ENCODE data around the gene IRF7.

IRF7 gene

DNA sequence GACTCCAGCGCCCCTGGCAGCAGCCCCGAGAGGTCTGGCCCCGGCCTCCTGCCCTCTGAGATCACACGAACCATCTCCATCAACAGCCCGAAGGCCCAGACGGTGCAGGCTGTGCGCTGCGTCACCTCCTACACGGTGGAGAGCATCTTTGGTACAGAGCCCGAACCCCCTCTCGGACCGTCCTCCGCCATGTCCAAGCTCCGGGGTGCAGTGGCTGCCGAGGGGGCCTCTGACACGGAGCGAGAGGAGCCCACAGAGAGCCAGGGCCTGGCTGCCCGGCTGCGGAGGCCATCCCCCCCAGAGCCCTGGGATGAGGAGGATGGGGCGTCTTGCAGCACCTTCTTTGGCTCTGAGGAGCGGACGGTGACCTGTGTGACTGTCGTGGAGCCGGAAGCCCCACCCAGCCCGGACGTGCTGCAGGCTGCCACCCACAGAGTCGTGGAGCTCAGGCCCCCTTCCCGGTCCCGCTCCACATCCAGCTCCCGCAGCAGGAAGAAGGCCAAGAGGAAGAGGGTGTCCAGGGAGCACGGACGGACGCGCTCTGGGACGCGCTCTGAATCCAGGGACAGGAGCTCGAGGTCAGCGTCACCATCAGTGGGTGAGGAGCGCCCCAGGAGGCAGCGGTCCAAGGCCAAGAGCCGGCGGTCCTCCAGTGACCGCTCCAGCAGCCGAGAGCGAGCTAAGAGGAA lies 7.6 kb downstream of the IRF7 start:
- DNase-seq (ENCODE audit: low spot score), result no peak

DNA sequence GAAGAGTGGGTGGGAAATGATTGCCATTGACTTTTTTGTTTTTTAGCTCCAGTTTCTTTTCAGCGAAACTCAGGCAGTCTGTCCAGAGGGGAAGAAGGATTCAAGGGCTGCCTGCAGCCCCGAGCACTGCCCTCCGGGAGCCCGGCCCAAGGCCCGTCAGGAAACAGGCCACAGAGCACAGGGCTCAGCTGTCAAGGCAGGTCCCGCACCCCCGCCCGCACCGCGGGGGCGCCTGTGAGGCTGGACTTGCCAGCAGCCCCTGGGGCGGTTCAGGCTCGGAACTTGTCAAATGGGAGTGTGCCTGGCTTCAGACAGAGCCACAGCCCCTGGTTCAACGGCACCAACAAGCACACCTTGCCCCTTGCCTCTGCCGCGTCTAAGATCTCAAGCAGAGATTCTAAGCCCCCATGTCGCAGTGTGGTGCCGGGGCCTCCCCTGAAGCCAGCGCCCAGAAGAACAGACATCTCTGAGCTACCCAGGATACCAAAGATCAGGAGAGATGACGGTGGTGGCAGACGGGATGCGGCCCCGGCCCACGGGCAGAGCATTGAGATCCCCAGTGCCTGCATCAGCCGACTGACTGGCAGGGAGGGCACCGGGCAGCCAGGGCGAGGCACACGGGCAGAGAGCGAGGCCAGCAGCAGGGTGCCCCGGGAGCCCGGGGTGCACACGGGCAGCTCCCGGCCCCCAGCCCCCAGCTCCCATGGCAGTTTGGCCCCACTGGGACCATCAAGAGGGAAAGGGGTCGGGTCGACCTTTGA lies 8.6 kb downstream of the IRF7 start:
- no peak for DNase-seq (ENCODE audit: low spot score)

DNA sequence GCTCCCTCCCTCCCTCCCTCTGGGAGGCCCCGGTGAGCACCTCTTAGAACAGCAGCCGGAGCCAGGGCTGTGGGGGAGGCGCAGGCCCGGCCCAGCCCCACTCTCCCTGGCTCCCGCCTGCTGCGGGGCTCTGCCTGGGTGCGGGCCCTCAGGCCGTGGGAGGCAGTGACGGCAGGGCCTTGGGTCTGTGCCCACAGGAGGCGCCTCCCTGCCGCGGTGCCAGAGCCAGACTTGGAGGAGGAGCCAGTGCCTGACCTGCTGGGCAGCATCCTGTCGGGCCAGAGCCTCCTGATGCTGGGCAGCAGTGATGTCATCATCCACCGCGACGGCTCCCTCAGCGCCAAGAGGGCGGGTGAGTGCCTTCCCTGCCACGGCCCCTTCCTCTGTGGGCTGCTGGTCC lies 9.5 kb downstream of the IRF7 start:
- DNase-seq (ENCODE audit: low spot score), result no peak

DNA sequence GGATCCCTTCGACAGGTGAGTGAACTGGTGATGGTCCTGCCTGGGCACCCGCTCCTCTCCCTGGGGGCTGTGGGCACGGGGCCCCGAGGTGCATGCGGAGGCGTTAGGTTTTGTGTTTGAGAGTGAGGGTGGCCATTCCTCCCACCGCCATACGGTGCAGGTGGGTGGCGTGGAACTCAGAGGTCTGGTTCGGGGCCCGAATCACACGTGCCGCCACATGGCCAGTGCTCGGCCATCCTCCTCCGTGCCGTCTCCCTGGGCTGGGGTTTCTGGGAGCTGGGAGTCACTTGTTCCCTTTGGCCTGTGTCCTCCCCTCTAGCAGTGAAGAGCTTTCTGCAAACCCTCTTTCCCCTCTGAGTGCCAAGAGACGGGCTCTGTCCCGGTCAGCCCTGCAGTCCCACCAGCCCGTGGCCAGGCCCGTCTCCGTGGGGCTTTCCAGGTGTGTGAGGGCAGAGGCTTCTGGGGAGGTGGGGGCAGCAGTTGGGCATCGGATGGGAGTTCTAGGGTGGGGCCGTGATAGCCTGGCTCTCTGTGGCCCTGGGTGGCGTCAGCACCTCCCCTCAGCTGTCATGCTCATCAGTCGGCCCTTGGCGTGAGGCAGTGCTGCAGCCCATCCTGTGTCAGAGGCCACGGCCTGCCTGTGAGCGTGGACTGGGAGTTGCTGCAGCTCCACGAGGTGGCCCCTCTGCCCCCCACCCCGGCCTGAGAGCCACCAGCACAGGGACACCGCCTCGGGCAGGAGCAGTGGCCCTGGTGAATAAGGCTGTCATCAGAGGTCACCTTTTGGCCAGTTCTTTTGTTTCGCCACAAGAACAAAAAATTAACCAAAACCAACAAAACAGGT lies 10.2 kb downstream of the IRF7 start:
- no peak for DNase-seq (ENCODE audit: low spot score)

DNA sequence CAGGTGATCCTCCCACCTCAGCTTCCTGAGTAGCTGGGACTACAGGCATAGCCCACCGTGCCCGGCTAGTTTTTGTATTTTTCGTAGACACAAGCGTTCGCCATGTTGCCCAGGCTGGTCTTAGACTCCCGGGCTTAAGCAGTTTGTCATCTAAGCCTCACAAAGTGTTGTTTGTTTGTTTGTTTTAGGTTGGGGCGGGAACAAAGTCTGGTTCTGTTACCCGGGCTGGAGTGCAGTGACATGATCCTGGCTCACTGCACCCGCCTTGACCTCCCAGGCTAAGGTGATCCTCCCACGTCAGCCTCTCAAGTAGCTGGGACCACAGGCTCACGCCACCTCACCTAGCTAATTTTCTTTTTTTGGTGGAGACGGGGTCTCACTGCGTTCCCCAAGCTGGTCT lies 12.6 kb downstream of the IRF7 start:
- no peak for DNase-seq (ENCODE audit: low spot score)

DNA sequence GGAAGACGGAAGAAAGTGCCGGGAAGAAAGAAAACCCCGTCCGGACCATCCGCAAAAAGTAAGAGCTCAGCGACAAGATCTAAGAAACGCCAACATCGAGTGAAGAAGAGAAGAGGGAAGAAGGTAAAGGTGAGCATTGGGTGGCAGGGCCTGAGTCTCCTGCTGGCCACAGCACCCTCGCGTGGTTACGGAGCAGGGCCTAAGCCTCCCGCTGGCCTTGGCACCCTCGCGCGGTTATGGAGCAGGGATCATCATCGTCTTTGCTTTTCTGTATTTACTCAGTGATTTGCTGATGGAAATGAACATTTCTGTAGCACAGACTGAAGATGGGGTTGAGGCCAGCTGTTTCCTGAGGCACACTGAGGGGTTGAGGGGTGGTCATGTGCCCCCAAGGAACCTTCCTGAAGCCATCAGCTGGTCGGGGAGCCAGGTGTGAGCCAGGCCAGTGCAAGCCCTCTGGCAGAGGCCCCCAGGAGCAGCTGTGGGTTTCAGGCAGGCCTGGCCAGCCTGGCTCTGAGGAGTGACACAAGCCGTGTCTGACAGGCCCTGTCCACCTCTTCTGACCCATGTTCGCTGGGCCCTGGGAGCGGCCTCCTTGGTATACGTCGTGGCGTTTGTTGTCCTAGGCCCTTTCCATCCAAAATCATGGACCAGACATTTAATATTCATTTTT lies 14.0 kb downstream of the IRF7 start:
- DNase-seq (ENCODE audit: low spot score), result no peak

DNA sequence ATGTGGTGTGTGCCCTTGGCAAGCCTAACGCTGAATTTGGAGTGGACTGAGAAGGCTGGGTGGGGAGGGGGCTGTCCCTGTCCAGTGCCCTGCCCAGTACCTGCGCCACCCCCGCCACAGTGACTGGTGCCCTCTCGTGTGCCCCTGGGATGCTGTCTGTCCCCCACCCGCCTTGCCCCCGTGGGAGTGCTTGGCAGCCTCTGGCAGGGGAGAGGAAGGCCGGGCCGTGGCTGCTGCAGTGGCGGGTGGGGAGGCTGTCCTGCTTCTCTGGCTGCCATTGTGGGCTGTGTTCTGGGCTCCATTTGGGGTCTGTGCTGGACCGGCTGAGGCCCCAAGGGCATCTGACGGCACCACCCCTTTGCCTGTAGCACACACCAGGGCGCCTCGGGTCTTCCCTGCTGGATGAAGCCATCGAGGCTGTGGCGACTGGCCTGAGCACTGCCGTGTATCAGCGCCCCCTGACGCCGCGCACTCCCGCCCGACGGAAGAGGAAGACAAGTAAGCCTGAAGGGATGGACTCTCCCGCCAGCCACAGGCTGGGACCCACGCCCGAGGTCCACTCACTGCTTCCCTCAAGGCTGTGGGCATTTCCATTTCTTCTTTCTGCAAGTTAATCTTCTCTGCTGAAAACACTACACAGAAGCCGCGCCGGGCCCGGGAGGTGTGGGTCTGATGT lies 17.6 kb downstream of the IRF7 start:
- no peak for DNase-seq (ENCODE audit: low spot score)

DNA sequence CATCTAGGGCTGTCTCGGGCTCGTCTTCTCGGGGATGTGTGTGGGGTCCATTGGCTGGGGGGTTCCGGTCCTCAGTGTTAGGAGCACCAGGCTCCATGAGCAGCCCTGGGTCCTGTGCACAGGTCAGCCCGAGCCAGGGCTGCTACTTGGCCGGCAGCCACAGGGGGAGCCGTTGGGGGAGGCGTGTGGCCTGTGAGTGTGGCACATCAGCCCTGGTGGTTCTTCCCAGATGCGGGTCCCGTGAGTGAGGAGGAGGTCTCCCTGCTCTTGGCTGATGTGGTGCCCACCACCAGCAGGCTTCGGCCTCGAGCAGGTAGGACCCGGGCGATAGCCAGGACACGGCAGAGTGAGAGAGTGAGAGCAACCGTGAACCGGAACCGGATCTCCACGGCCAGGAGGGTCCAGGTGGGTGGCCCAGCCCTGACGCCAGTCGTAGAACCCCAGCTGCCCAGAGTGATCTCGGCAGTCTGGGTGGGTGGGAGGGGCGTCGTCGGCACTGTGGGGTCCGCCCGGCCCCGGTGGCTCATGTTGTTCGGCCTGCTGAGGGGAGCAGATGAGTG lies 18.5 kb downstream of the IRF7 start:
- DNase-seq (ENCODE audit: low spot score), result no peak

DNA sequence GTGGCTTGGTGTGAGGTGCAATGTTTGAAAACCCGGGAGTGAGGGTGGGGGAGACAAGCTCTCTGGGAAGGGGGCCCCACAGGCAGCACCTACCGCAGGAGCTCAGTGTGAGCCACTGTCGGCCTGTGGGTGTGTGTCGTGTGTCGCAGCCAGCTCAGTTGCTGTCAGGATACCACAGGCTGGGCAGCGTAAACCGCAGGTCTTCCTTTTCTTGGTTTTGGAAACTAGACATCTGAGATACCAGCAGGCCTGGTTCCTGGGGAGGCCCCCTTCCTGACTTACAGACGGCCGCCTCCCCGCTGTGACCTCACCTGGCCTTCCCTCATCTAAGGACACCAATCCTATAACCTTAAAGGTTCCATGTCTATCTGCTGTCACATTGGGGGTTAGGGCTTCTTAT lies 19.4 kb downstream of the IRF7 start:
- no peak for DNase-seq (ENCODE audit: low spot score)

DNA sequence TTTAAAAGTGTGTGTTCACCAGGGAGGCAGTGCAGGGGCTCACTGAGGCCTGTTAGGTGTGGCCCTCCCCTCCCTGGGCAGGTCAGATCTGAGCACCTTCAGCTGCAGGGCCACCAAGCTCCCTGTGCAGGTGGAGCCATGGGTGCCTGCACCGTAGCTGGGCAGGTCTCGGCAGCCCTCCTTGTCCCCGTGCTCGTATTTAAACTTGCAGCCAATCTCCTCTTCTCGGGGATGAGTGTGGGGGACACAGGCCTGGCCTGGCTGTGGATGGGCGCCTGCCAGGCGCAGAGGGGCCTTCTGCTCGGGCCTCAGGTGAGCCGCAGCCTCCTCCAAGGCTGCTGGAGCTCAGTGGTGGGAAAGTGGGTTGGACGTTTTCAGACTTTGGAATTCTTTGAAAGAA lies 20.4 kb downstream of the IRF7 start:
- no peak for DNase-seq (ENCODE audit: low spot score)

DNA sequence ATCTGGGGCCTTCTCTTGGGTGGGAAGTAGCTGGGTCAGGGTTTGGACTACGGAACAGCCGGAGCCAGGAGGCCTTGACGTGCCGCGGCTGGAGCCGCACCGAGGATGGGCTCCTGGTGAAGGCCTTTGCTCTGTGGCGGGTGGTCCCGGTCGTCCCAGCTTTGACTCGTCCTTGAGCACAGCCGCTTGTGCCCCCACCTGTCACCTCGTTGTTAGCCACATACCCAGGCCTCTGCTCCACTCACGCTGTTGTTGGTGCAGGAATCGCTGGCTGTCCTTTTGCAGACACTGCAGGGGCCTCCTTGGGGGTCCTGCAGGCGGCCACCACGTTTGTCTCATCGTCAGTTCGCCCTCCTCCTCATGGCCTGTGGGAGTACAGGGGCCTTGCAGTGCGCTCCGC lies 22.4 kb downstream of the IRF7 start:
- no peak for DNase-seq (ENCODE audit: low spot score)

DNA sequence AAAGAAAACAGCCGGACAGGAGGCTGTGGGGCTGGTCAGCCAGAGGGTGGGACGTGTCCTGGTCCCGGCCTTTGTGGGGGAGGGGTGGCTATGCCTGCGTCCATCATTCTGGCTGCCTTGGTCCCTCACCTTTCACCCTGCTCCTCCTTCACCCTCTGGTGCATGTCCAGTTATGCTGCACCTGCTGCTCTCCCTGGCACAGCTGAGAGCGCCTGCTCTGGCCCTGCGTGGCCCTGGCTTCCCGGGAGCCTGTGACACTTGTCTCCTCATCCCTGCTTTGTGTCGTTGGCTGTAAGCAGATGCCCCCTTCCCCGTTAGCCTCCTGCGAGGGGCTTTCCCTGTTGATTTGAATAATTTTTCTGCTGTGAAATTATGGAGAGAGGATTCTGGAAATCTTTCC lies 22.8 kb downstream of the IRF7 start:
- no peak for DNase-seq (ENCODE audit: low spot score)

DNA sequence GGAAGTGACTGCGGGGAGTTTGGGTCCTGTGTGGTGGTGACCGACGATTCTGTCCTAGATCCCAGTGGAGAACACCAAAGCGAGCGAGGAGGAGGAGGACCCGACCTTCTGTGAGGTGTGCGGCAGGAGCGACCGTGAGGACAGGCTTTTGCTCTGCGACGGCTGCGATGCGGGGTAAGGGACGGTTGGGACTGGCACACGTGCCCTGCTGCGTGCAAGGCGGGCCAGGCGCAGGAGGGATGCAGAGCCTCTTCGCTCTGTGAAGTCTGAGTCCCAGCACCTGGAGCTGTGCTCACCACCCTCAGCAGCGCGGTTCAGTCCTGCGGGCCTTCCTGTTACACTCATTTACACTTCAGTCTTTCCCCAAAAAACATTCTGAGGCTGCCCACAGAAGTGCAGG lies 23.2 kb downstream of the IRF7 start:
- no peak for DNase-seq (ENCODE audit: low spot score)

DNA sequence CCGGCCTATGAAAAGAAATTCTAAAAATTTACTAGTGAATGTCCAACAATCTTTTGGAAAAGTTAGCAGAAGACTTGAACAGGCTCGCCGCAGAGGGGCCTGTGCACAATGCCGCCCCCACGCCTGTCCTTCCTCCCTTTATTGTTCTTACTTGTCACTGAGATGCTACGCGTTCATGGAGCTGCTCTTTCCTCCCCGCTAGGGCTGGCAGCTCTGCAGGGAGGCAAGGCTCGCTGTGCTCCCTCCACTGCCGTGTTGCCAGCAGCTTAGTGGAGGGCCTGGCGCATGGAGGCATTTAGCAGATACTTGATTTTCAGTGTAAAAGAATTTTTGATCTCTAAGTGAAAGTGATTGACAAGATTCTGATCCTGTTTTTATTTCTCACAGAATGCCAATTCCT lies 24.8 kb downstream of the IRF7 start:
- DNase-seq (ENCODE audit: low spot score), result no peak

DNA sequence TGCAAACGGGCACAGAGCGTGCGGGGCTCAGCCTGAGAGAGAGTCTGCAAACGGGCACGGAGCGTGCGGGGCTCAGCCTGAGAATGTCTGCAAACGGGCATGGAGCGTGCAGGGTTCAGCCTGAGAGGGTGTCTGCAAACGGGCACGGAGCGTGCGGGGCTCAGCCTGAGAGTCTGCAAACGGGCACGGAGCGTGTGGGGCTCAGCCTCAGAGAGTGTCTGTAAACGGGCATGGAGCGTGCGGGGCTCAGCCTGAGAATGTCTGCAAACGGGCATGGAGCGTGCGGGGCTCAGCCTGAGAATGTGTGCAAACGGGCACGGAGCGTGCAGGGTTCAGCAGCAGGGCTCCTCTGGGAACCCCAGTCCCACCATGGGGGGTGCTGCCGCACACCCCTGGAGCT lies 26.0 kb downstream of the IRF7 start:
- DNase-seq (ENCODE audit: low spot score), result no peak

DNA sequence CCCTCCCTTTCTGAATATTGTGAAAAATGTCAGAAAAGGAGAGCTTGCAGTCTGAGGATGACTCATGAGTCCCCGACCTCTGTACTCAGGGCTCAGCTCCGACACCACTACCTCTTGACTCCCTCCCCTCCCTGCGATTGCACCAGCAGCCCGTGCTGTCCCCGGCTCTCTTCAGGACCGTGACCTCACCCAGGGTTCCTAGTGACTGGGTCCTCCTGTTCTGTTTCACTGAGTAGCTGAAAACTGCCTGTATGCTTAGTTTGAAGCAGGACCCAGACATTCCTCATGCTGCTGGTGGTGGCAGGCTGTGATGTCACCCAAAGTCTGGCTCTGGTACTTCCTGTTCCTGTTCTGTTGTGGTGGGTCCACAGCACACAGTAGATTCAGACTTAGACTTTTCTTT lies 27.8 kb downstream of the IRF7 start:
- peak; percentile 95 for DNase-seq (ENCODE audit: low spot score)

DNA sequence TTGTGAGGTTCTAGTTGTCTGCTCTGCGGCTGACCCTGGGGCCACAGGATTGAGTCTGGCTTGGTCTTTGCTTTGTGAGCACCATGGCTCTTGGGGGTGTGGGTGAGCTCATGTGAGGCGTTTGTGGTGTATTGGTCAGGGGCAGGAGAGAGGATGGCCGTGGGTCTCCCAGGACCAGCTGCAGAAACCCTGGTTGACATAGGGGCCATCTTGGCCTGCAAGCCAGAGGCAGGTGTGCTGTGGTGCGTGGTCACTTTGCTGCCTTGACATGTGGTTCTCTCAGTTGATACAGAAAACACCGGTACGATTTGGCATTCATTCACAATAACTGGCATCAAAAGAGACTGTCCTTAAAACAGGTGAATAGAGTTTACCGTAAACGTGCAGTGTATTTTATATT lies 28.2 kb downstream of the IRF7 start:
- DNase-seq (ENCODE audit: low spot score), result no peak

DNA sequence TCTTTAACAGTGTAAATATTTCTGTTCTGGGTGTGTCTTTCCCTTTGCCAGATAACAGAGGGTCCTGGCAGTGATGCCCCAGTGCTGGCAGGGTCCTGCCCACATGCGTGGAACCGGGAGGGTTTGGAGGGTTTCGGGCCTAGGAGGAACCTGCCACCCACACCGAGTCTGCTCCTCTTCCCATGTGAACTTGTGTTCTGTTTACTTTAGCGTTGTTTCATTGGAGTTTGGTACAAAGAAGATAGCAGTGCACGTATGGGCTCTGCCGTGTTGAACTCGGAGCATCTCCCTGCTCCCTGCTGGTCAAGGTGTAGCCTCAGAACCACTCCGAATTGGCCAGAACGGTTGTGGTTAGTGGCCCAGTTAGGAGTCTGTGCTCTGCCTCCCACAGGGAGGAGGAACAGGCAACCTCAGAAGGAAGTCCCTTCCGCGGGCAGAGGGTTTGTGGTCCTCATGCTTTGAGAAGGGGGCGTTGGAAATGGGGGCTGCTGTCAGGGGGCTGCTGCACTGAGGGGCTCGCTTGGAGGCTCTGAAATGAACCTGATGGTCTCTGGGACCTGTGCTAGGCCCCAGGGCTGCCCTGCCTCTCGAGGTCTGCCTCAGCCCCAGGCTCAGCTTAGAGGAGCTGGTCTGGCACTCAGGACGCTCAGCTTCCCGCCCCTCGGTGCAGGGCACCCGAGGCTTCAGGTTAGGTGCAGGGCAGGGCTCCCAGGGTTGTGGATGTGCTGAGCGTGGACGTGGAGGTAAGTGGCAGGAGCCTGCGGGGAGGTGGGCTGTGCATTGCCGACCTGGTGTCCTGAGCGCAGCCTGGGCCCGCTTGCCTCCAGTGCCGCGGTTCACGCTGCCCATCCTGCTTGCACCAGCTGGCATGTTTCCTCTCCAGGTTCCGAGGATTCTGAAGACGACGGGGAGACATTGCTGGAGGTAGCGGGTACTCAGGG lies 29.1 kb downstream of the IRF7 start:
- DNase-seq (ENCODE audit: low spot score), result no peak

DNA sequence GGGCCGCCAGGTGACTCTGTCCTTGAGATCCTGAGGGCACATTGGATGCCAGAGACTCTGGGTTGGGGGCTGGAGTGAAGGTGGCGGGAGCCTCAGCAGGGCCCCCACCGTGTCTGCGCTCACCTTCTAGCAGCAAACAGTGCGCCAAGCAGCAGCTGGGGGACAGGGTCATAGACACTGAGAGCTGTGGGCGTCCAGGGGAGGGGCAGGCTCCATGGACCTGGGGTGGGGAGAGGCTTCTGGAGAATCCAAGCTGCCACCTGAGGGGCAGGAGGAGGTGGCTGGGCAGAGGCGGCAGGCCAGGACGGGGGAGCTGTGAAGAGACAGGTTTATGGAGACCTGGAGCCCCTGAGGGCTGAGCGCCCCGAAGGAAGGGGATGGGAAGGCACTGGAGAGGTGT lies 31.5 kb downstream of the IRF7 start:
- DNase-seq (ENCODE audit: low spot score), result no peak

DNA sequence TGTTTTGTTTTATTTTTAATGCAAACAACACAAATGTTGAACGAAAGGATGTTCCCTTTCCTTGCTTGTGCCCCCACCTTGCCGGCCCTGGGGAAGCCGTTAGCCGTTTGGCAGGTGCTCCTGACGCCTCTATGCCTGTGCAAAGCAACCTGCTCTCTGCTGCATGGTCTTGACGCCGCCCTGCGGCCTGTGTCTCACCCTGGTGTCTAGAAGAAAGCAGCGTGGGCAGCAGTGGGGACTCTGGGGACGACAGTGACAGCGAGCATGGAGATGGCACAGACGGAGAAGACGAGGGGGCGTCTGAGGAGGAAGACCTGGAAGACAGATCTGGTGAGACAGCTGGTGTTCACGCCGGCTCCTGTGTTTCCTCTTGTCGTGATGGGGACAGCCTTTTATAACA lies 34.0 kb downstream of the IRF7 start:
- no peak for DNase-seq (ENCODE audit: low spot score)

All from HuH-7.5 (cell line).